ENCODE results near the gene ITPR2. TPM values are rescaled to one million over a fixed set of nuclear protein-coding genes. Genes with fewer than 3 reads are reported as not detected.

ITPR2 gene
- total and polyA plus RNA-seq, 2 of the 13 experiments (the other 11 are each of a cell fraction or from before 2014, with no cell fraction given) = 31.9 to 81.9 TPM

- BruUV-seq (replicated peaks) = no TSS peak
- POLR2A ChIA-PET = no interaction called here
- H4K20me1 ChIP-seq (ENCODE audit: insufficient read depth, low read length) = no peaks in the 10 kb centered on the region
- H3K4me3 ChIP-seq (replicated peaks in 1 of 3; ENCODE audit: insufficient read depth in 1 of 3, low read depth in 2 of 3, low read length in 3 of 3) = no peak overlapping the region
- no peak for FAIRE-seq
- H2AFZ ChIP-seq (ENCODE audit: low read length) = no peak overlapping the region
- TF ChIP-seq ZNF468 (CRISPR knock-in tag; IDR thresholded peaks at IDR 0.05) (no peak), ZNF496 (CRISPR knock-in tag; IDR thresholded peaks at IDR 0.05; ENCODE audit: insufficient replicate concordance) (no peak), ZNF782 (CRISPR knock-in tag; IDR thresholded peaks at IDR 0.05; ENCODE audit: borderline replicate concordance) (no peak), PTBP1 (IDR thresholded peaks at IDR 0.05; ENCODE audit: low read depth, low read length, poor library complexity, severe bottlenecking) (no peak), ZNF33A (CRISPR knock-in tag; IDR thresholded peaks at IDR 0.05; ENCODE audit: borderline replicate concordance) (no peak), CEBPB (IDR thresholded peaks at IDR 0.05; ENCODE audit: borderline replicate concordance, low read depth, low read length) (no peak), HOXA3 (CRISPR knock-in tag; IDR thresholded peaks at IDR 0.05) (no peak), NCOR1 (IDR thresholded peaks at IDR 0.05; ENCODE audit: borderline replicate concordance, low read length) (no peak), ZNF512B (CRISPR knock-in tag; IDR thresholded peaks at IDR 0.05; ENCODE audit: borderline replicate concordance) (no peak), POLR2A (IDR thresholded peaks at IDR 0.05; ENCODE audit: insufficient read depth in 1 of 2, low read depth in 2 of 2, low read length in 2 of 2) (no peak), UBTF (CRISPR knock-in tag; IDR thresholded peaks at IDR 0.05) (no peak), USF2 (IDR thresholded peaks at IDR 0.05; ENCODE audit: low read depth, low read length) (no peak), USF2 (CRISPR knock-in tag; IDR thresholded peaks at IDR 0.05; ENCODE audit: borderline replicate concordance) (no peak), ZNF460 (CRISPR knock-in tag; IDR thresholded peaks at IDR 0.05; ENCODE audit: borderline replicate concordance) (no peak), ZNF883 (CRISPR knock-in tag; IDR thresholded peaks at IDR 0.05; ENCODE audit: not compliant biosample characterization) (no peak), ZNF660 (CRISPR knock-in tag; IDR thresholded peaks at IDR 0.05; ENCODE audit: borderline replicate concordance, low read depth) (no peak)
- in situ Hi-C loops (cut with HindIII; ENCODE audit: extremely low pct_ligation_motif_present, low pct_unique_long_range_greater_than_20kb) (no loop called here), intact Hi-C loops (cut with micrococcal nuclease; ENCODE audit: unreplicated experiment) (no loop called here)
- no peaks in the 10 kb centered on the region for H3K4me1 ChIP-seq (ENCODE audit: insufficient read depth, low read length)
- H3K36me3 ChIP-seq (replicated peaks in 1 of 2; ENCODE audit: control insufficient read depth in 1 of 2, insufficient read depth in 2 of 2, low read length in 2 of 2) = no peaks in the 10 kb centered on the region
- no peaks in the 10 kb centered on the region; a peak in 1 of 5 replicates for H3K27me3 ChIP-seq (ENCODE audit: control insufficient read depth in 1 of 2, insufficient read depth in 2 of 2, low read length in 2 of 2)
- H3K79me2 ChIP-seq (ENCODE audit: insufficient read depth, low read length) = no peaks in the 10 kb centered on the region
- H3K4me2 ChIP-seq (ENCODE audit: low read depth, low read length) = no peak overlapping the region
- H3K9ac ChIP-seq (ENCODE audit: insufficient read depth, low read depth, low read length) = no peak overlapping the region
- WGBS (ENCODE audit: low lambda C conversion rate) = 70% methylated on average over 3 of the region's 3 CpGs
- H3K27ac ChIP-seq (ENCODE audit: extremely low read length, insufficient read depth, low read length) = no peak overlapping the region
- CTCF ChIA-PET (ENCODE audit: low intra/inter-chr PET ratio, low total read pairs) = no interaction called here
- H3K9me3 ChIP-seq (ENCODE audit: low read length) = no peaks in the 10 kb centered on the region
- DNase-seq (ENCODE audit: low spot score) = no peak
- ATAC-seq = no peak
These were observed 501.9 kb downstream of the ITPR2 start for GRCh38 chr12:26331136-26331535.
